Stimulated activated CD4-positive, alpha-beta T cell treated with anti-CD3 and anti-CD28 coated beads, Interleukin-2, amount 100 ng/mL, for 48 hours (primary cell): ENCODE measurements around the gene PLSCR1.
A peak's percentile ranks its signal among the peaks of the same experiment; 100 is the strongest.

ENCODE experiments used
- DNase-seq, 2 donors: peaks; one replicate each; pipeline ENCODE4 v3.0.0-alpha.2; 2020

The PLSCR1 gene

DNA sequence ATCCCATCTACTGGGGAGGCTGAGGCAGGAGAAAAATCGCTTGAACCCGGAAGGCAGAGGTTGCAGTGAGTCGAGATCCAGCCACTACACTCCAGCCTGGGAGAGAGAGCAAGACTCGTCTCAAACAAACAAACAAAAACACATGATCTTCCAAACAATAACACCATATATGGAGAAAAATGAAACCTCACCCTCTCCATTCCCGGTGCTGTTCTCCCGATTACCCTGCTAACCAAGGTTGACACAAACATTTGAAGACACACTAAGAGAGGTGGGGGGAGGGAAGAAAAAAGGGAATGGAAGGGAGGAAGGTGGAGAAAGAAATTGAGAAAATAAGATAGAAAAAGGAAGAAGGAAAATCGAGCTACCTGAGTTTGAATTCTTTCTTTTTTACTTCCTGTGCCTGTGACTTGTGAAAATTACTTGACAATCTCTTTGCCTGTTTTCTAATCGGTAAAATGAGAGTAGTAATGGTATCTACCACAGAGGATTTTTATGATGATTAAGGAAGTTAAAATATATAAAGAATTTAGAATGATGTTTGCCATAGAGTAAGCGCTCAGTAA, 73.9 kb downstream of the PLSCR1 start:
- no peak for DNase-seq

- peak; percentile 48 to 65 for DNase-seq
Observed at GRCh38 chr3:146469150-146470017, 75.0 kb downstream of the PLSCR1 start, which contains the start of gene PLSCR2. TSS of gene PLSCR2 (minus strand) at chr3:146469561. CDS start at chr3:146459904, 9,657 bp downstream.

DNA sequence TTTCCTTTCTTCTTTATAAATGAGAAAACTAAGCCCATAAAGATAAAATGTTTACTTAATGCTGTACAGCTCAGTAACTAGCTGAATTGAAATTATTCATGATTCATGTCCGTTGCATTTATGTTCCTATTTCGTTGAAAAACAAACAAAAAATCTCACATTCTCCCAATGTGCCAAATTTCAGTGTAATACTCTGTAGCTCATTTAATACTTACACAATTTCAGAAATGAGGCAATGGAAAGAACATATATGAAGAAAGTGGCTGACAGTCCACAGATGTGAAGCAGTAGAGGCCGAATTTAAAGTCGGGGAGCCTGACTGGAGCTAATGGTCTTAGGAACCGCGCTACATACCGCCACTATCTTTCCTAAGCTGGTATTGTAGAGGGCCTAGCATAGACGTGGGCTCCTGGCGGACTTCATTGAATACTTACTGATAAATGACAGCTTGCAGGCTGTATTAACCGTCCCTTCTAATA, 75.7 kb downstream of the PLSCR1 start:
- DNase-seq: no peak

- DNase-seq: no peak
Observed at GRCh38 chr3:146468234-146468633, 76.2 kb downstream of the PLSCR1 start.

DNA sequence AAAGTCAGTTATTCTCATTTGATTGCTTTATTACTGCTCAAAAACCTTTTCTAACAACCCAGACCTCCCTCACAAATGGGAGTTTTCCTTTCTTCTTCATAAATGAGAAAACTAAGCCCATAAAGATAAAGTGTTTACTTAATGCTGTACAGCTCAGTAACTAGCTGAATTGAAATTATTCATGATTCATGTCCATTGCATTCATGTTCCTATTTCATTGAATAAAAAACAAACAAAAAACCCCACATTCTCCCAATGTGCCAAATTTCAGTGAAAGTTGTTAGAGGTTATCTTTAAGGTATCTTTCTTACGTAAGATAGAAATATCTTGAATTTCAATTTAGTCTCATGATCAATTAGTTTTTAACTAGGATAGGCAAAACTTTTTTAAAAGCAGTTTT, 77.8 kb downstream of the PLSCR1 start:
- DNase-seq: no peak

DNA sequence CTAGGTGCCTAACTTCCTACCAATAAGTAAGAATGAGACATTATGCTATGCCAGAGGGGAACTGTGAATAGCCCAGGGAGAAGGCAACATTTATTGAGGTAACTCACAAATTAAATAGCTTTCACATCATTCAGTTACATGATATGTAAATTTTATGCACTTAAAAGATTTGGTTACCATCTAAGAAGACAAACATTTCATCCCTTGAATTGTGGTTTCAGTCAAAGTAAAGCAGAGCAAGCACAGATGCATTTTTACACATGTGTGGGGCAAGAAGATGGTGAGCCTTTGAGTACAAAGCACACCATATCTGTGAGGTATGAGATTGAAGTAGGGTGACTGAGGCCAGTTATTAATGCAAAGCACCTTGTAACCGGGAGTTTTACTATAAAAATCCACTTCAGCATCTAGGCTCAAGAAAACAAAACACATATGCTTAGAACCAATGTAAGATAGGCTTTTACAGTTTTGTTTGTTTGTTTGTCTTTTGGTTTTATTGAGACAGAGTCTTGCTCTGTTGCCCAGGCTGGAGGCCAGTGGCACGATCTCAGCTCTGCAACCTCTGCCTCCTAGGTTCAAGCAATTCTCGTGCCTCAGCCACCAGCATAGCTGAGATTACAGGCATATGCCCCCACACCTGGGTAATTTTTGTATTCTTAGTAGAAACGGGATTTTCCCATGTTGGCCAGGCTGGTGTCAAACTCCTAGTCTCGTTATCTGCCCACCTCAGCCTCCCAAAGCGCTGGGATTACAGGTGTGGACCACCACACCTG, 78.5 kb downstream of the PLSCR1 start:
- no peak for DNase-seq
